Trophoblast cell (in vitro differentiated cells and primary cell): Measurements from ENCODE around the gene DMBX1.

Source experiments
- DNase-seq, 2 donors: peaks; one replicate each; pipeline ENCODE4 v3.0.0-alpha.2; 2016
- H2AFZ ChIP-seq: 2 replicates; pipeline ENCODE4 v1.6.1; 2013; ENCODE audit warnings: low read length, moderate library complexity, mild to moderate bottlenecking; ENCODE audit not compliant: insufficient read depth, poor library complexity
- H2AK5ac ChIP-seq: 2 replicates; pipeline ENCODE4 v1.6.1; 2013; ENCODE audit warnings: mild to moderate bottlenecking, low read length
- H2BK120ac ChIP-seq: 2 replicates; pipeline ENCODE4 v1.6.1; 2013; ENCODE audit warnings: low read length, mild to moderate bottlenecking, moderate library complexity; ENCODE audit not compliant: insufficient read depth, poor library complexity
- H2BK12ac ChIP-seq: 2 replicates; pipeline ENCODE4 v1.6.1; 2013; ENCODE audit warnings: mild to moderate bottlenecking, low read length, moderate library complexity
- H2BK5ac ChIP-seq: 2 replicates; pipeline ENCODE4 v1.6.1; 2013; ENCODE audit warnings: low read length, low read depth, moderate library complexity, mild to moderate bottlenecking; ENCODE audit not compliant: poor library complexity
- H3K14ac ChIP-seq: 2 replicates; pipeline ENCODE4 v1.6.1; 2013; ENCODE audit warnings: mild to moderate bottlenecking, low read length
- H3K18ac ChIP-seq: 2 replicates; pipeline ENCODE4 v1.6.1; 2013; ENCODE audit warnings: mild to moderate bottlenecking, low read length
- H3K23ac ChIP-seq: 2 replicates; pipeline ENCODE4 v1.6.1; 2013; ENCODE audit warnings: low read length
- H3K27ac ChIP-seq: 2 replicates; pipeline ENCODE4 v1.5.1; 2013; ENCODE audit warnings: low read depth, mild to moderate bottlenecking, inconsistent platforms, low read length, moderate library complexity
- H3K27me3 ChIP-seq: 2 replicates; pipeline ENCODE4 v1.6.1; 2013; ENCODE audit warnings: inconsistent platforms, mild to moderate bottlenecking, low read length, moderate library complexity; ENCODE audit not compliant: insufficient read depth
- H3K36me3 ChIP-seq, 2 experiments: 1 replicate in 1 of 2; 2 replicates in 1 of 2; pipeline ENCODE4 v1.6.1; 2013; ENCODE audit warnings: low read length in 2 of 2, mild to moderate bottlenecking in 2 of 2, moderate library complexity in 1 of 2; ENCODE audit not compliant: insufficient read depth in 2 of 2, control insufficient read depth in 1 of 2
- H3K4ac ChIP-seq: 2 replicates; pipeline ENCODE4 v1.6.1; 2013; ENCODE audit warnings: low read depth, mild to moderate bottlenecking, low read length, moderate library complexity
- H3K4me1 ChIP-seq, 2 experiments: 1 replicate in 1 of 2; 2 replicates in 1 of 2; pipeline ENCODE4 v1.6.1; 2013; ENCODE audit warnings: low read length in 2 of 2, mild to moderate bottlenecking in 2 of 2, moderate library complexity in 1 of 2; ENCODE audit not compliant: insufficient read depth in 2 of 2, control insufficient read depth in 1 of 2
- H3K4me2 ChIP-seq: 2 replicates; pipeline ENCODE4 v1.6.1; 2013; ENCODE audit warnings: inconsistent platforms, mild to moderate bottlenecking, low read length, moderate library complexity
- H3K4me3 ChIP-seq: 2 replicates; pipeline ENCODE4 v1.5.1; 2013; ENCODE audit warnings: mild to moderate bottlenecking, low read depth, low read length, inconsistent platforms
- H3K79me1 ChIP-seq: one replicate; pipeline ENCODE4 v1.6.1; 2013; ENCODE audit warnings: low read length
- H3K79me2 ChIP-seq: 2 replicates; pipeline ENCODE4 v1.6.1; 2013; ENCODE audit warnings: low read length, mild to moderate bottlenecking; ENCODE audit not compliant: control insufficient read depth, insufficient read depth, poor library complexity
- H3K9ac ChIP-seq: 2 replicates; pipeline ENCODE4 v1.6.1; 2013; ENCODE audit warnings: mild to moderate bottlenecking, low read length
- H3K9me3 ChIP-seq: 2 replicates; pipeline ENCODE4 v1.6.1; 2013; ENCODE audit warnings: low read depth, mild to moderate bottlenecking, control low read depth, inconsistent platforms, low read length; ENCODE audit not compliant: insufficient read depth
- H4K12ac ChIP-seq: 2 replicates; pipeline ENCODE4 v1.6.1; 2013; ENCODE audit warnings: low read depth, mild to moderate bottlenecking, low read length, moderate library complexity
- H4K8ac ChIP-seq: 2 replicates; pipeline ENCODE4 v1.6.1; 2013; ENCODE audit warnings: low read depth, mild to moderate bottlenecking, low read length, moderate library complexity
- H4K91ac ChIP-seq: one replicate; pipeline ENCODE4 v1.6.1; 2013; ENCODE audit warnings: low read depth, mild to moderate bottlenecking, low read length, moderate library complexity
- WGBS: extraction: QIAGEN DNeasy Blood & Tissue Kit; methylation state at CpG from one replicate; pipeline ENCODE4 v1.1.7; 2013; ENCODE audit warnings: missing lambda C conversion rate; ENCODE audit not compliant: insufficient read length, insufficient coverage; ENCODE audit errors: extremely low coverage; 5-methylcytosine and 5-hydroxymethylcytosine counted together

The DMBX1 gene

DNA sequence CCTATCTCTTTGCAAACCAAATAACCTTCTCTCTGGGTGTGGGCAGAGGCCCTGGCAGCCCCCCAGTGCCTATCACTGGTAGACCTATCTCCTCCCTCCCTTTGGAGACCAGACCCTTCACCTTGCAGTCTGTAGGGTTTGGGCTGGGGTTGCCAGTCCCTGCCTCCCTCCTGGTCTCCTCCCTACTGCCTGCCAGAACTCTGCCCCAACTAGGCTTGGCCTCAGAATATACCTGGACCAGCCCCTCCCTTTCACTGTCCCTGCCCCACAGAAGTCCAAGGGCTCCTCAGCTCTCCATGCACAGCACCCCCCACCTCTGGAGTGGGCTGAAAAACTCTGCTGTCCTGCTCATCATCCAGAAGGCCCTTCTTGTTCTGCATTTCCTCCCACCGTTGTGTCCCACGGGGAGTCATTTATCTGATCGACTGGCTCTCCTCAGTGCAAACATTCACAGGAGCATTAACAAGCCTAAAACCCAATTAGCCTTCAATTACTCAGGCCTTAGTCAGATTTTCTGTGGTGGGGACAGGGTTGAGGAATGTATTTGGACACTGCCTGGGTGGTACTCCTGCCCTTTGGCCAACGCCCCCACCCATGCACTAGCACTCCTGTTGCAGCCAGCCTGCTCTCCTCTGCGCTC lies 27.7 kb upstream of the DMBX1 start:
- H3K36me3 ChIP-seq = no peaks in the 10 kb centered on the region

GRCh38 chr1:46464013-46464548 lies 25.6 kb upstream of the DMBX1 start:
- H3K79me1 ChIP-seq = no peaks in the 10 kb centered on the region
- no peak overlapping the region for H4K91ac ChIP-seq

More for the DNA sequence above, 27.7 kb upstream of the DMBX1 start:
- Histone ChIP-seq H3K27ac (no peak overlapping the region), H3K9me3 (peaks cover 2% of the 10 kb centered on the region), H3K14ac (no peak overlapping the region), H3K4me3 (no peak overlapping the region), H4K12ac (no peak overlapping the region), H3K4ac (no peak overlapping the region), H3K79me2 (no peaks in the 10 kb centered on the region), H3K4me1 (peaks cover 1 to 2% of the 10 kb centered on the region in 2 experiments), H2AK5ac (no peak overlapping the region), H3K18ac (no peak overlapping the region), H3K27me3 (peaks cover 34% of the 10 kb centered on the region), H4K8ac (no peak overlapping the region), H3K23ac (peak overlapping the region; percentile 22), H3K4me2 (no peak overlapping the region), H2BK5ac (no peak overlapping the region), H4K91ac (no peak overlapping the region), H2BK12ac (no peak overlapping the region), H2AFZ (no peak overlapping the region), H2BK120ac (no peak overlapping the region), H3K79me1 (no peaks in the 10 kb centered on the region), H3K9ac (no peak overlapping the region)
- no peak for DNase-seq
- no CpG with 5 or more reads among the region's 5 CpGs for WGBS

DNA sequence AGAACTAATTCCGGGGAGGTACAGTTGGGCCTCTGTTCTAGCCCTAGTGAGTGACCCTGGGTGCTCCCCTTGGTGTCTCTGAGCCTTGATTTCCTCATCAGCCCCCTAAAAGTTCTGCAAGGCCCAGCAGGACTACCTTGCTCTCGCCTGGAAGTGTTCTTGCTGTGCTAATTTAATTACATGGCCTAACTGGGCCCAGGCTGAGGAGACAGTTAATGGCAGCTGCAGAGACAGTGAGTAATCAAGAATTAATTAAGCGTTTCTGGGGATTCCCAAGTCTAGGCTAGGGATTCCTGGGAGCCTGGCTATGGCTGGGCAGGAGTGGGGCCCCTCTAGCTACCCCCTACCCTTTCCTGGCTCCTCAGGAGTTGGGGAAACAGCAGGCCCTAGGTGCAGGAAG lies 24.7 kb upstream of the DMBX1 start:
- H2BK120ac ChIP-seq = no peak overlapping the region
- peaks cover 4% of the 10 kb centered on the region for H3K9me3 ChIP-seq
- no peaks in the 10 kb centered on the region for H3K79me2 ChIP-seq
- no peak overlapping the region for H2AK5ac ChIP-seq
- H3K9ac ChIP-seq = no peak overlapping the region
- H3K36me3 ChIP-seq = no peaks in the 10 kb centered on the region
- H3K14ac ChIP-seq = no peak overlapping the region
- no CpG with 5 or more reads among the region's 3 CpGs for WGBS
- no peak overlapping the region for H4K8ac ChIP-seq
- H3K79me1 ChIP-seq = no peaks in the 10 kb centered on the region
- peaks cover 2 to 4% of the 10 kb centered on the region in 2 experiments for H3K4me1 ChIP-seq
- H3K27ac ChIP-seq = no peak overlapping the region
- no peak overlapping the region for H4K91ac ChIP-seq
- H3K4ac ChIP-seq = no peak overlapping the region
- peaks cover 42% of the 10 kb centered on the region for H3K27me3 ChIP-seq
- no peak for DNase-seq
- H4K12ac ChIP-seq = no peak overlapping the region
- H3K23ac ChIP-seq = no peak overlapping the region
- H3K4me2 ChIP-seq = no peak overlapping the region
- H2BK12ac ChIP-seq = no peak overlapping the region
- H3K18ac ChIP-seq = no peak overlapping the region
- no peak overlapping the region for H3K4me3 ChIP-seq
- no peak overlapping the region for H2AFZ ChIP-seq
- H2BK5ac ChIP-seq = no peak overlapping the region

More at GRCh38 chr1:46464013-46464548, 25.6 kb upstream of the DMBX1 start:
- Histone ChIP-seq H3K4me3 (no peak overlapping the region), H2AFZ (no peak overlapping the region), H2BK120ac (no peak overlapping the region), H3K23ac (no peak overlapping the region), H4K12ac (no peak overlapping the region), H3K4ac (no peak overlapping the region), H3K27me3 (peaks cover 47% of the 10 kb centered on the region), H3K18ac (no peak overlapping the region), H3K9ac (no peak overlapping the region), H2AK5ac (no peak overlapping the region), H3K14ac (no peak overlapping the region), H3K9me3 (peaks cover 4% of the 10 kb centered on the region), H2BK5ac (no peak overlapping the region), H3K36me3 (no peaks in the 10 kb centered on the region), H2BK12ac (no peak overlapping the region), H3K4me1 (peaks cover 2 to 4% of the 10 kb centered on the region in 2 experiments), H3K27ac (no peak overlapping the region), H3K4me2 (no peak overlapping the region), H3K79me2 (no peaks in the 10 kb centered on the region), H4K8ac (no peak overlapping the region)
- DNase-seq = no peak
- WGBS = 100% methylated on average over 1 of the region's 4 CpGs

DNA sequence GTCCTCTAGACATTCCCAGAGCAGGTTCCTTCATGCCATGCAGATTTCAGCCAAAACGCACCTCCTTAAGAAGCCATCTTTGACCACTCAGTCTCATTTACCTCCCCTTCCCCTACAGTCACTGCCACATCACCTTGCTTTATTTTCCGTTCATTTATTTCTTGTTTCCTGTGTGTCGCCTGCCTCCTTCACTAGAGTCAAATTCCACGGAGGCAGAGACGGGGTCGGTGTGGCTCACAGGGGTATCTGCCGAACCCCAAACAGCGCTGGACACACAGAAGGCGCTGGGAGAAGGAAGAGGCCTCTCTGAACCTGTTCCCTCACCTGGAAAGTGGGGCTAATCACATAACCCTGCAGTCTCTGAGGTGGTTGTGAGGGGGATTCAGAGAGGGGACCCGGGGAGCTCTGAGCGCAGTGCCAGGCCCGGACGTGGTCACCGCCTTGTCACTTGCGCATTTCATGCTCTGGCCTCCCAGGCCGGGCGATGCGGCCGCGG lies 23.6 kb upstream of the DMBX1 start:
- Histone ChIP-seq H3K4ac (no peak overlapping the region), H3K23ac (no peak overlapping the region), H3K4me2 (peak overlapping the region; percentile 87), H3K27ac (no peak overlapping the region), H3K79me1 (no peaks in the 10 kb centered on the region), H4K12ac (no peak overlapping the region), H4K91ac (no peak overlapping the region), H2BK120ac (no peak overlapping the region), H3K14ac (no peak overlapping the region), H3K27me3 (peaks cover 36% of the 10 kb centered on the region), H3K4me1 (peaks cover 2 to 4% of the 10 kb centered on the region in 2 experiments), H3K9ac (no peak overlapping the region), H2BK12ac (no peak overlapping the region), H2AK5ac (no peak overlapping the region), H2AFZ (no peak overlapping the region), H3K36me3 (no peaks in the 10 kb centered on the region), H3K4me3 (no peak overlapping the region), H2BK5ac (no peak overlapping the region), H4K8ac (no peak overlapping the region), H3K9me3 (peaks cover 4% of the 10 kb centered on the region), H3K18ac (no peak overlapping the region), H3K79me2 (no peaks in the 10 kb centered on the region)
- WGBS = no CpG with 5 or more reads among the region's 20 CpGs
- DNase-seq = no peak
